Measurements from ENCODE around the gene LSM4.

Gene LSM4

DNA sequence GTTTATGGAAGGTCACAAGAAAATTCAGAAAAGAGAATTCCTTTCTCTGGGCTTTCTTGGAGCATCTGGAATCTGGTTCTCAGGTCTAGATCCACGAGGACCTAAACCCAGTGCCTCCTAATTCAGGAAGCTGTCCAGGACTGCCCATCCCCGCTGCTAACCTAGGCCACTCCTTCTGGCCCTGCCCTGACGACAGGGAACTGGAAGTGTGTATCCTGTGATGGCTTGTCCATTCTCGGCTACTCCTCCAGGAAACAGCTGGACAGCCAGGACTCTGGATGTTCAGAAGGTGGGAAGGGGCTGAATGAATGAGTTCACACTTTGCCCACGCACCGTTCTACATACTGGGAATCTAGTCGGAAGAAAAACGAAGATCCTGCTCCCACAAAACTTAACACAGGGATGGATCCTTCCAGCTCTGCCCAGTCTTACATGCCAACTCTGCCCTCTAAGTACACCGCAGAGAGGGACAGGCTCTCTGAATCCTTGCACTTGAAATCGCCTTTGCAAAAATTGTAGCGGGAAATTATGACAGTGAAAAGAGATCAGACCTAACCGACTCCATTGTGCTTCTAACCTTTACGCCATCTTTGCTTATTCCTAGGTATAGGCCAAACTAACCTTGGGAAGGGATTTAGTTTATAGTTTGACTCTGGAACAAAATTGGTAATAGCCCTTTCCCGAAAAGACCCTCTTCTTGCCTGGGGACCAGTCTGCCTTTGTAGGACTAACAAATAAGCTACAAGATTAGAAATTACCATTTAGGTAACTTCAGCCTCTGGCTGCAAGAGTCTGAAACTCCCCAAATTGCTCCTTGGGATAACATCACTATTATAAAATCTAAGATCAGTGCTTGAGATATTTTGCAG lies 1.8 kb downstream of the LSM4 start:
- no peak for TF ChIP-seq POLR2AphosphoS5 (IDR thresholded peaks at IDR 0.05; ENCODE audit: low read depth, low read length)
- FAIRE-seq, result no peak

GRCh38 chr19:18319591-18320135 lies 3.2 kb downstream of the LSM4 start:
- DNase-seq (ENCODE audit: insufficient read length) (no peak), FAIRE-seq (no peak)
- no peak for TF ChIP-seq TAF1 (IDR thresholded peaks at IDR 0.05; ENCODE audit: borderline replicate concordance, low read depth, low read length)
- TF ChIP-seq POLR2A (IDR thresholded peaks at IDR 0.05; ENCODE audit: low read depth, low read length), result no peak
- no peak for TF ChIP-seq POLR2AphosphoS5 (IDR thresholded peaks at IDR 0.05; ENCODE audit: low read depth, low read length)

More for the DNA sequence above, 1.8 kb downstream of the LSM4 start:
- DNase-seq (ENCODE audit: insufficient read length), result no peak

- DNase-seq (ENCODE audit: insufficient read length) (no peak), FAIRE-seq (no peak)
- no peak for TF ChIP-seq TAF1 (IDR thresholded peaks at IDR 0.05; ENCODE audit: borderline replicate concordance, low read depth, low read length)
Measured at GRCh38 chr19:18317961-18318800, 4.7 kb downstream of the LSM4 start.

DNA sequence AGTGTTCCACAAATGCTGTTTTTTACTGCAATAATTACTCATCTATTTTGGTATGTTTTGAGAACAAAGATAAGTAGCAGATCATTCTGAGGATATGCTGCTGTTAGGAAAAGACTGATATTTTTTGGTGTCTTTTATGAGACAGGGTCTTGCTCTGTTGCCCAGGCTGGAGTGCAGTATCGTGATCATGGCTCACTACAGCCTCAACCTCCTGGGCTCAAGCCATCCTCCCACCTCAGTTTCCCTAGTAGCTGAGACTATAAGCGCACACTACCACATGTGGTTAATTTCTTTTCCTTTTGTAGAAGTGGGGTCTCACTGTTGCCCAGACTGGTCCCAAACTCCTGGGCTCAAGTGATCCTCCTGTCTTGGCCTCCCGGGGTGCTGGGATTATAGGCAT lies 9.5 kb downstream of the LSM4 start:
- no peak for TF ChIP-seq POLR2AphosphoS5 (IDR thresholded peaks at IDR 0.05; ENCODE audit: low read depth, low read length)
- TF ChIP-seq POLR2A (IDR thresholded peaks at IDR 0.05; ENCODE audit: low read depth, low read length), result no peak
- TF ChIP-seq TAF1 (IDR thresholded peaks at IDR 0.05; ENCODE audit: borderline replicate concordance, low read depth, low read length), result no peak
- DNase-seq (ENCODE audit: insufficient read length), result no peak
- FAIRE-seq, result no peak

DNA sequence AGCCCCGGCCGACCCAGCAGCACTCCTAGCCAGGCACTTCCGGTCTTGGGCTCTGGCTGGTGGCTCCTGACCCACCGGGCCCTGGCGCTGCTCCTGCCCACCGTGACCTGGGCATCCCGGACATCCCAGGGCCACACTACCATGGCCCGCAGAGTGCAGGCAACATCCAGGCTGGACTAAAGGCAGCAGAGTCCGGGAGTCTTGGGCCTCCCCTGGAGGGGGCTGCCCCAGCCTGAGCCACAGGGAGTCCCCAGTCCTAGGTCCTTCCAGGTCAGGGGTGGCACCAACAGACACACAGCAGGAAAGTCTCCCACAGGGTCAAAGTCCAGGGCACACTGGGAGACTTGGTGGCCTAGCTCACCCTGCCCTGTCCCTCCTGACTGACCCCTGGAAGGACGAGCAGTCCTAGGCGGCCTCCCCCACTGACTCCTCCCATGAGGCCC lies 10.8 kb downstream of the LSM4 start:
- FAIRE-seq, result no peak

DNA sequence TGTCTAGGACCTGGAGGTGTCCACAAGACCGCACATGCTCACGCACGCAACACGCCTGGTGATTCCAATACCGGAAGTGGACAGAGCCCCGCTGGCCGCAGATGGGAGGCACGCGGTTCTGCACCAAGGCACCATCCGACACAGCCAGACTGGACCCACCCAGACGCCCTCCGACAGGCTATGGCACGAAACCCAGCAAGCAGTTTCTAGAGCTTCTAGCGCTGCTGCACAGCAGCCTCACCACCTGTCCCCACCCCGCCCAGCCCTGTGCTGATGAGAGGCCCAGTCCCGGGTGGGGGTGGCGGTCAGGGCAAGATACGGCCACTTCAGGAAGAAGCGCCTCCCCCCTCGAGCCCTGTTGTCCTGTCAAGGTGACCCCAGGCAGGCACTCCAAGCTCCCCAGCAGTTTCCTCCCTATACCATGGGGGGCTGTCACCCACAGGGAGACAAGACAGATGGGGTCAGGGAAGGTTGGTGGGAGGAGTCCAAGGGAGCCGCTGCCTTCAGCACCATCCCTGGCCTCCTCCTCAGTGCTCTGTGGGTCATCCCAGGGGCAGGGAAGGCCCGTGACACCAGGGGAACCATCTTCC lies 11.3 kb downstream of the LSM4 start:
- FAIRE-seq (no peak), DNase-seq (ENCODE audit: insufficient read length) (no peak)
- 0 out of 2 replicates have a peak, but pooled peaks have one; percentile 11 for TF ChIP-seq POLR2AphosphoS5 (IDR thresholded peaks at IDR 0.05; ENCODE audit: low read depth, low read length)
- TF ChIP-seq POLR2A (IDR thresholded peaks at IDR 0.05; ENCODE audit: low read depth, low read length), result no peak
- TF ChIP-seq TAF1 (IDR thresholded peaks at IDR 0.05; ENCODE audit: borderline replicate concordance, low read depth, low read length), result no peak

More for the DNA sequence above, 10.8 kb downstream of the LSM4 start:
- TF ChIP-seq POLR2AphosphoS5 (IDR thresholded peaks at IDR 0.05; ENCODE audit: low read depth, low read length), result no peak
- no peak for TF ChIP-seq TAF1 (IDR thresholded peaks at IDR 0.05; ENCODE audit: borderline replicate concordance, low read depth, low read length)
- TF ChIP-seq POLR2A (IDR thresholded peaks at IDR 0.05; ENCODE audit: low read depth, low read length), result no peak
- no peak for DNase-seq (ENCODE audit: insufficient read length)

- FAIRE-seq, result no peak
- TF ChIP-seq TAF1 (IDR thresholded peaks at IDR 0.05; ENCODE audit: borderline replicate concordance, low read depth, low read length) (no peak), POLR2A (IDR thresholded peaks at IDR 0.05; ENCODE audit: low read depth, low read length) (no peak), POLR2AphosphoS5 (IDR thresholded peaks at IDR 0.05; ENCODE audit: low read depth, low read length) (no peak)
- no peak for DNase-seq (ENCODE audit: insufficient read length)
Measured at GRCh38 chr19:18310966-18311365, 11.9 kb downstream of the LSM4 start.

DNA sequence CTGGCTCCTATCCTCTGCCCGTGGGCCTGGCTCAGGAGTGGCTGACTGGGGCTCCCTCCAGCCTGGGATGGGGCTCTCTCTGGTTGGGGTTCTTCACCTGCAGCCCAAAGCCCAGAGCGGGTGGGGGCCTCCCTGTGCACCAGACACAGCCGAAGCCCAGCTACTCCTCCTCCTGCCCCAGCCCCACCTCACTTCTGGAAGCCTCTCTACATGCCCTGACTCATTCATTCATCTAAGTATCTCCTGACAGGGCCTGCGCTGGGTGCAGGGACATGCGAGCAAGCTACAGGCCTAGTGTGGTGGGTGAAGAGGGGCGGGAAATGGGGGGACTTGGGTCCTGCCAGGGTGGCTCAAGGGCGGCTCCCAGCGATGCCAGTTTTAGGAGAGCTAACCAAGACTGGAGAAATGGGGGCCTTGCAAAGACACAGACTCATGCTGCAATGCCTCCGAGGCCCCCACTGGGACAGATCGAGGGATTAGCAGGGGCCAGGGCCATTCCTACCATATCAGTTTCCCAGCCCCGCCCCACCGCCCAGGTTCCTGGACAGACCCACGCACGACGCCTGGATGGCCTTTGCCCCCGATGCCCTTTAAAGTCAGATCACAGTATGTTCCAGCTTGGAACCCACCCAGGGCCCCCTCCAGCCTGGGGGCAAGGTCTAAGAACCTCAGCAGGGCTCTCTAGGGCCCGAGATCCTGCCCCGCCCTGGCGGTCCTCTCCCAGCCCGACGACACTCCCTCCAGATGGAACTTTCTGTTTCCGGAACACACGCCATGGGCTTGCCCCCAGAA lies 12.6 kb downstream of the LSM4 start:
- FAIRE-seq (no peak), DNase-seq (ENCODE audit: insufficient read length) (no peak)
- no peak for TF ChIP-seq TAF1 (IDR thresholded peaks at IDR 0.05; ENCODE audit: borderline replicate concordance, low read depth, low read length)
- TF ChIP-seq POLR2AphosphoS5 (IDR thresholded peaks at IDR 0.05; ENCODE audit: low read depth, low read length), result no peak
- no peak for TF ChIP-seq POLR2A (IDR thresholded peaks at IDR 0.05; ENCODE audit: low read depth, low read length)

DNA sequence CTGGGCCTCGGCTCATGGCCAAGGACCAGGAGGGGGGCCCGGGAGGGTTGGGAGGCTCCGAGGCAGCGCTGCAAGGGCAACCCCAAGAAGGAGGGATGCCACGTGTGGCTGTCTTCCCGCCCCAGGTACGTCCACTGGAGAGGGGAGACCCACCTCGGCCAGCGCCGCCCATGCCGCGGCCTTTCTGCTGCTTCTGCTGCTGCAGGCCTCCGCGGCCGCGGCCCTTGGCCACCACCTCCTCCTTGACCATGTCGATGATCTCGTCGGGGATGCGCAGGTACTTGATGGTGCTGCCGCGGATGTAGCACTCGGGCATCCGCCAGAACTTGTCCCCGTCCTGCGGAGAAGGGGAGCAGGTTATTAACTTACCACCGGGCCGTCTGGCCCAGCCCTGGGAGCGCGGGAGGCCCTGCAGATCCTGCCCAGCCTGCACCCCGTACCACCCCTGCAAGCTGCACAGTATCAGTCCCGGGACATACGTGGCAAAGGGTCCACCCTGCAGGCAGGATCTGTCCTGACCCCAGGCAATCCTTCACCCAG lies 13.3 kb downstream of the LSM4 start:
- FAIRE-seq, result no peak

GRCh38 chr19:18308948-18309325 lies 13.9 kb downstream of the LSM4 start:
- DNase-seq (ENCODE audit: insufficient read length) (no peak), FAIRE-seq (no peak)
- TF ChIP-seq POLR2AphosphoS5 (IDR thresholded peaks at IDR 0.05; ENCODE audit: low read depth, low read length) (no peak), TAF1 (IDR thresholded peaks at IDR 0.05; ENCODE audit: borderline replicate concordance, low read depth, low read length) (no peak), POLR2A (IDR thresholded peaks at IDR 0.05; ENCODE audit: low read depth, low read length) (no peak)

More for the DNA sequence above, 13.3 kb downstream of the LSM4 start:
- DNase-seq (ENCODE audit: insufficient read length), result no peak
- TF ChIP-seq POLR2AphosphoS5 (IDR thresholded peaks at IDR 0.05; ENCODE audit: low read depth, low read length) (no peak), TAF1 (IDR thresholded peaks at IDR 0.05; ENCODE audit: borderline replicate concordance, low read depth, low read length) (no peak), POLR2A (IDR thresholded peaks at IDR 0.05; ENCODE audit: low read depth, low read length) (no peak)

All from GM12892 (cell line).